H1 (cell line): ENCODE data around the gene ZNF705A. TPM values are rescaled to one million over a fixed set of nuclear protein-coding genes. Genes with fewer than 3 reads are reported as not detected.
A peak's percentile ranks its signal among the peaks of the same experiment; 100 is the strongest.
"Not testable (repeated sequence)": the region's sequence is repeated elsewhere in the genome, so short reads cannot be mapped to it uniquely, and the experiment has no call there.

Source experiments
- CTCF ChIA-PET: fragments of 300-600 bp; sonication (Branson Sonifier 250); formaldehyde crosslinking; loops from one replicate; lab custom pipeline; 2021; ENCODE audit not compliant: partially characterized antibody; lab: Charles Lee
- POLR2A ChIA-PET: fragments of 300-600 bp; sonication (Branson Sonifier 250); formaldehyde crosslinking; loops from one replicate; lab custom pipeline; 2021; ENCODE audit warnings: inconsistent platforms; ENCODE audit not compliant: partially characterized antibody; lab: Charles Lee
- DNase-seq, 2 experiments: peaks; one replicate each; pipeline versions ENCODE4 v3.0.0 to v3.0.0-alpha.2; 2010 to 2022; ENCODE audit warnings: low spot score in 2 of 2, low read depth in 1 of 2, mixed read lengths in 1 of 2
- FAIRE-seq: peaks from 2 replicates; lab custom pipeline; 2011; peaks lifted over from hg19 to GRCh38; lab: Jason Lieb, UNC
- H2AFZ ChIP-seq: 2 replicates; pipeline ENCODE4 v1.8.1; 2012; ENCODE audit warnings: low read length, inconsistent platforms
- H2AK5ac ChIP-seq: 2 replicates; pipeline ENCODE4 v1.6.1; 2013; ENCODE audit warnings: low read depth, low read length
- H2BK120ac ChIP-seq: replicated peaks from 2 replicates; pipeline ENCODE3; 2013; ENCODE audit warnings: low read depth, low read length, inconsistent platforms
- H2BK12ac ChIP-seq: 2 replicates; pipeline ENCODE4 v1.6.1; 2013; ENCODE audit warnings: low read depth, low read length
- H2BK15ac ChIP-seq: 2 replicates; pipeline ENCODE4 v1.6.1; 2013; ENCODE audit warnings: low read length
- H2BK20ac ChIP-seq: 2 replicates; pipeline ENCODE4 v1.6.1; 2013; ENCODE audit warnings: low read length
- H2BK5ac ChIP-seq: 2 replicates; pipeline ENCODE4 v1.6.1; 2013; ENCODE audit warnings: low read depth, low read length
- H3K14ac ChIP-seq: 2 replicates; pipeline ENCODE4 v1.6.1; 2013; ENCODE audit warnings: inconsistent platforms; ENCODE audit not compliant: insufficient read length
- H3K18ac ChIP-seq: 2 replicates; pipeline ENCODE4 v1.6.1; 2013; ENCODE audit warnings: low read length; ENCODE audit errors: extremely low read depth
- H3K23ac ChIP-seq: 2 replicates; pipeline ENCODE4 v1.6.1; 2013; ENCODE audit warnings: inconsistent platforms; ENCODE audit not compliant: insufficient read length
- H3K23me2 ChIP-seq: 2 replicates; pipeline ENCODE4 v1.6.1; 2013; ENCODE audit warnings: low read depth, low read length
- H3K27ac ChIP-seq: 2 replicates; pipeline ENCODE4 v1.6.1; 2011; ENCODE audit warnings: low read depth, low read length, inconsistent platforms
- H3K27me3 ChIP-seq, 4 experiments: replicated peaks in 1 of 4; 1 replicate in 1 of 4; 2 replicates in 3 of 4; pipeline versions ENCODE4 v1.6.1 to v1.8.1; 2011 to 2013; ENCODE audit warnings: low read length in 3 of 4, mild to moderate bottlenecking in 3 of 4, inconsistent platforms in 2 of 4, mixed read lengths in 2 of 4, moderate library complexity in 1 of 4; ENCODE audit not compliant: control insufficient read depth in 3 of 4, insufficient read depth in 3 of 4; ENCODE audit errors: extremely low read depth in 1 of 4
- H3K36me3 ChIP-seq, 4 experiments: 2 replicates each; pipeline versions ENCODE4 v1.6.1 to v1.8.1; 2011 to 2013; ENCODE audit warnings: mild to moderate bottlenecking in 4 of 4, low read length in 3 of 4, moderate library complexity in 2 of 4, control low read depth in 1 of 4, inconsistent platforms in 1 of 4; ENCODE audit not compliant: insufficient read depth in 4 of 4, control insufficient read depth in 2 of 4
- H3K4ac ChIP-seq: replicated peaks from 2 replicates; pipeline ENCODE3; 2013; ENCODE audit warnings: low read length, low read depth, mixed read lengths, inconsistent platforms; ENCODE audit not compliant: insufficient read length
- H3K4me1 ChIP-seq, 4 experiments: replicated peaks in 1 of 4; 1 replicate in 1 of 4; 2 replicates in 3 of 4; pipeline versions ENCODE4 v1.6.1 to v1.8.1; 2011 to 2013; ENCODE audit warnings: low read length in 3 of 4, inconsistent platforms in 2 of 4, mixed read lengths in 1 of 4; ENCODE audit not compliant: insufficient read depth in 4 of 4, control insufficient read depth in 3 of 4
- H3K4me2 ChIP-seq, 2 experiments: 2 replicates each; pipeline versions ENCODE4 v1.6.1 to v1.8.1; 2011 to 2013; ENCODE audit warnings: low read depth in 2 of 2, low read length in 2 of 2, control low read depth in 1 of 2, inconsistent platforms in 1 of 2, mild to moderate bottlenecking in 1 of 2; ENCODE audit not compliant: insufficient read depth in 1 of 2
- H3K4me3 ChIP-seq, 4 experiments: fragments of 200-600, 300-600 bp in 1 of 4; sonication (generic), shearing (Covaris generic), sonication (Bioruptor Twin) in 1 of 4; 2 replicates each; pipeline versions ENCODE4 v1.5.1 to v1.8.1; 2011 to 2016; ENCODE audit warnings: low read length in 4 of 4, low read depth in 3 of 4, control low read depth in 2 of 4, inconsistent platforms in 2 of 4, mild to moderate bottlenecking in 2 of 4, mixed read lengths in 1 of 4, moderate library complexity in 1 of 4; ENCODE audit not compliant: insufficient read depth in 2 of 4; ENCODE audit errors: extremely low read depth in 1 of 4
- H3K56ac ChIP-seq: replicated peaks from 2 replicates; pipeline ENCODE3; 2013; ENCODE audit warnings: low read depth, mild to moderate bottlenecking, mixed read lengths, low read length, inconsistent platforms; ENCODE audit not compliant: insufficient read length
- H3K79me1 ChIP-seq: 2 replicates; pipeline ENCODE4 v1.6.1; 2013; ENCODE audit warnings: low read depth, low read length, control low read depth
- H3K79me2 ChIP-seq, 2 experiments: 2 replicates each; pipeline versions ENCODE4 v1.6.1 to v1.8.1; 2012 to 2013; ENCODE audit warnings: low read length in 2 of 2, mild to moderate bottlenecking in 2 of 2, inconsistent platforms in 1 of 2; ENCODE audit not compliant: insufficient read depth in 2 of 2, control insufficient read depth in 1 of 2
- H3K9ac ChIP-seq, 4 experiments: replicated peaks in 1 of 4; 1 replicate in 1 of 4; 2 replicates in 3 of 4; pipeline versions ENCODE4 v1.6.1 to v1.8.1; 2011 to 2013; ENCODE audit warnings: low read depth in 3 of 4, low read length in 3 of 4, control low read depth in 2 of 4, mild to moderate bottlenecking in 2 of 4, moderate library complexity in 2 of 4, inconsistent platforms in 1 of 4; ENCODE audit errors: extremely low read depth in 1 of 4
- H3K9me3 ChIP-seq, 2 experiments: 2 replicates each; pipeline versions ENCODE4 v1.6.1 to v1.8.1; 2012 to 2013; ENCODE audit warnings: mild to moderate bottlenecking in 2 of 2, moderate library complexity in 2 of 2, control low read depth in 1 of 2, inconsistent platforms in 1 of 2, low read depth in 1 of 2, low read length in 1 of 2, mixed read lengths in 1 of 2; ENCODE audit not compliant: insufficient read depth in 2 of 2
- H4K20me1 ChIP-seq, 2 experiments: replicated peaks in 1 of 2; 2 replicates each; pipeline versions ENCODE3 to v1.8.1; 2011 to 2013; ENCODE audit warnings: inconsistent platforms in 2 of 2, low read length in 2 of 2, mild to moderate bottlenecking in 1 of 2; ENCODE audit not compliant: insufficient read depth in 2 of 2, control insufficient read depth in 1 of 2
- H4K5ac ChIP-seq: 2 replicates; pipeline ENCODE4 v1.6.1; 2013; ENCODE audit warnings: low read length, low read depth, mixed read lengths, inconsistent platforms; ENCODE audit not compliant: insufficient read length
- H4K8ac ChIP-seq: 2 replicates; pipeline ENCODE4 v1.8.0; 2013; ENCODE audit warnings: mild to moderate bottlenecking, moderate library complexity, low read length, inconsistent platforms; ENCODE audit not compliant: insufficient read depth; ENCODE audit errors: extremely low read depth
- H4K91ac ChIP-seq: replicated peaks from 2 replicates; pipeline ENCODE3; 2013; ENCODE audit warnings: low read length, mixed read lengths, inconsistent platforms; ENCODE audit not compliant: insufficient read length
- WGBS, 2 experiments: shearing (Covaris generic) in 1 of 2; methylation state at CpG; one replicate each; pipeline versions ENCODE4 v1.1.6 to v1.1.7; 2013 to 2015; ENCODE audit warnings: low lambda C conversion rate in 2 of 2, mixed read lengths in 2 of 2, inconsistent platforms in 1 of 2, low coverage in 1 of 2, missing lambda C conversion rate in 1 of 2; ENCODE audit not compliant: insufficient replicate concordance in 2 of 2, insufficient coverage in 1 of 2, insufficient read length in 1 of 2; ENCODE audit errors: extremely low coverage in 1 of 2, missing lambda C conversion rate in 1 of 2; 5-methylcytosine and 5-hydroxymethylcytosine counted together
- polyA plus RNA-seq, 7 experiments: library from polyadenylated mRNA; depleted of rRNA in 3 of 7; stranded (reverse) in 5 of 7; unstranded in 2 of 7; fragments of >200 nt in 5 of 7; fragments of 200-250 nt in 2 of 7; gene quantifications; 1 replicate in 5 of 7; 2 replicates in 1 of 7; 4 replicates in 1 of 7; pipeline versions ENCODE4 v1.2.1 to v1.2.3, GENCODE V29; 2011 to 2013; ENCODE audit warnings: missing spikeins in 2 of 7, mixed read lengths in 2 of 7
- total RNA-seq: library from RNA; stranded (reverse); fragmentation: NEBNext Ultra II Directional; extraction: Animal tissue kit (Norgen Biotek cat#: 25700); gene quantifications from 2 replicates; pipeline ENCODE4 v1.2.1, GENCODE V29; 2021

ZNF705A gene
- total and polyA plus RNA-seq, 2 of the 8 experiments (the other 6 are each of a cell fraction or from before 2014, with no cell fraction given): not detected

- FAIRE-seq, H3K4ac ChIP-seq, H3K9me3 ChIP-seq, H4K20me1 ChIP-seq, H2BK120ac ChIP-seq, H3K4me1 ChIP-seq, DNase-seq, H4K8ac ChIP-seq, H2BK20ac ChIP-seq, H3K4me2 ChIP-seq, H3K9ac ChIP-seq, POLR2A ChIA-PET, H2BK15ac ChIP-seq, H3K36me3 ChIP-seq, H3K23ac ChIP-seq, H2BK5ac ChIP-seq, H3K14ac ChIP-seq, H3K27ac ChIP-seq, H2BK12ac ChIP-seq, H4K5ac ChIP-seq, H2AK5ac ChIP-seq, H2AFZ ChIP-seq, H3K56ac ChIP-seq, H3K27me3 ChIP-seq, H3K4me3 ChIP-seq, H3K23me2 ChIP-seq, H3K79me1 ChIP-seq, H4K91ac ChIP-seq, H3K79me2 ChIP-seq: not testable (repeated sequence)
- WGBS, 2 experiments: 85% methylated on average over 15 of the region's 18 CpGs; no CpG with 5 or more reads in 1 of the 2 experiments
- CTCF ChIA-PET: interaction anchor here (0.6 kb wide), 1 partner anchor 411 kb away, joined by 3 read pairs; no protein-coding TSS in a partner anchor
- peak overlapping the region; percentile 32 for H3K18ac ChIP-seq
These were observed 23.0 kb upstream of the ZNF705A start for GRCh38 chr12:8133636-8134397.
